Measurements from ENCODE around the gene ARID3C. TPM values are rescaled to one million over a fixed set of nuclear protein-coding genes. Genes with fewer than 3 reads are reported as not detected.

ARID3C gene
- total RNA-seq = under 0.01 and 0.17 TPM in 2 replicates
- not detected in 2 replicates for polyA plus RNA-seq
- 0.08 and 0.09 TPM in 2 replicates for polyA plus RNA-seq (2012)
- not detected in 2 replicates for polyA minus RNA-seq (ENCODE audit: low replicate concordance)

GRCh38 chr9:34628656-34629490, at the start of gene ARID3C:
Gene ARID3C, minus strand, starts transcription at chr9:34629066. Its CDS starts 1,052 bp downstream, at chr9:34628014.
- Histone ChIP-seq H3K9ac (ENCODE audit: insufficient read depth, low read length) (no peak within 1 kb of the TSS), H3K36me3 (ENCODE audit: control insufficient read depth, insufficient read depth, low read length) (no peaks in the 10 kb centered on the region), H3K4me3 (replicated peaks in 1 of 4; ENCODE audit: control extremely low read depth in 1 of 4, insufficient read depth in 1 of 4, low read depth in 3 of 4, low read length in 4 of 4) (peak within 1 kb of the TSS in 2 of 4 experiments; percentile 22 to 44), H3K79me2 (ENCODE audit: control insufficient read depth, insufficient read depth, low read length) (no peaks in the 10 kb centered on the region), H3K27ac (ENCODE audit: insufficient read depth, low read length) (no peak within 1 kb of the TSS), H4K20me1 (ENCODE audit: control insufficient read depth, extremely low read depth, insufficient read depth, low read length) (no peaks in the 10 kb centered on the region), H3K9me3 (ENCODE audit: control insufficient read depth, insufficient read depth, low read depth, low read length) (no peaks in the 10 kb centered on the region), H2AFZ (ENCODE audit: low read length) (no peak within 1 kb of the TSS), H3K27me3 (ENCODE audit: control insufficient read depth, insufficient read depth, low read length) (peaks cover 56% of the 10 kb centered on the region), H3K4me2 (ENCODE audit: extremely low read depth, insufficient read depth, low read length) (peak within 1 kb of the TSS; percentile 58), H3K4me1 (ENCODE audit: control insufficient read depth, extremely low read depth, insufficient read depth, low read length) (no peaks in the 10 kb centered on the region)
- DNase-seq (ENCODE audit: low read depth in 2 of 2) = no peak
- TF ChIP-seq, protein P1, sequence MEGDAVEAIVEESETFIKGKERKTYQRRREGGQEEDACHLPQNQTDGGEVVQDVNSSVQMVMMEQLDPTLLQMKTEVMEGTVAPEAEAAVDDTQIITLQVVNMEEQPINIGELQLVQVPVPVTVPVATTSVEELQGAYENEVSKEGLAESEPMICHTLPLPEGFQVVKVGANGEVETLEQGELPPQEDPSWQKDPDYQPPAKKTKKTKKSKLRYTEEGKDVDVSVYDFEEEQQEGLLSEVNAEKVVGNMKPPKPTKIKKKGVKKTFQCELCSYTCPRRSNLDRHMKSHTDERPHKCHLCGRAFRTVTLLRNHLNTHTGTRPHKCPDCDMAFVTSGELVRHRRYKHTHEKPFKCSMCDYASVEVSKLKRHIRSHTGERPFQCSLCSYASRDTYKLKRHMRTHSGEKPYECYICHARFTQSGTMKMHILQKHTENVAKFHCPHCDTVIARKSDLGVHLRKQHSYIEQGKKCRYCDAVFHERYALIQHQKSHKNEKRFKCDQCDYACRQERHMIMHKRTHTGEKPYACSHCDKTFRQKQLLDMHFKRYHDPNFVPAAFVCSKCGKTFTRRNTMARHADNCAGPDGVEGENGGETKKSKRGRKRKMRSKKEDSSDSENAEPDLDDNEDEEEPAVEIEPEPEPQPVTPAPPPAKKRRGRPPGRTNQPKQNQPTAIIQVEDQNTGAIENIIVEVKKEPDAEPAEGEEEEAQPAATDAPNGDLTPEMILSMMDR (conservative IDR thresholded peaks at IDR 0.05 in 1 of 2, IDR thresholded peaks at IDR 0.05 in 1 of 2; ENCODE audit: low read depth in 1 of 2, low read length in 2 of 2) = no peak
- peak; percentile 90 for TF ChIP-seq EZH2 (IDR thresholded peaks at IDR 0.05; ENCODE audit: low read length, missing control alignments)

DNA sequence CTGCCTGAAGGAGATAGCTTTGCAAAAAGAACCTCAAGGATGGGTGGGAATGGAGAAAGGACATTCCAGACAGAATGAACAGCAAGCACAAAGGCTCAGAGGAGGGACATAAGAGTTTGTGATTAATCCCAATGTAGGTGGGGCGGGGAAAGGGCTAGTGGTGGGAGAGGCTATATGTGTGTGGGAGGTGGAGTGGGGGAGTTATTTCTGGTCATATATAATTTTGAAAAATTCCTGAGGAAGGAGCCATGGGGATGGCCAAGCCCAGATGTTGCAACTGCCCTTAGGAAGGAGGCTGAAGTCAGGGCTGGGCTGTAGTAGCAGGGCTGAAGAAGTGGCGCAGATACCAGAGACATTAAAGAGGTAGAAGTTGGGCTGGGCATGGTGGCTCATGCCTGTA, 47.0 kb upstream of the ARID3C start:
- Histone ChIP-seq H4K20me1 (ENCODE audit: control insufficient read depth, extremely low read depth, insufficient read depth, low read length) (no peaks in the 10 kb centered on the region), H2AFZ (ENCODE audit: low read length) (no peak overlapping the region), H3K9ac (ENCODE audit: insufficient read depth, low read length) (no peak overlapping the region), H3K4me3 (replicated peaks in 1 of 4; ENCODE audit: control extremely low read depth in 1 of 4, insufficient read depth in 1 of 4, low read depth in 3 of 4, low read length in 4 of 4) (no peak overlapping the region), H3K27me3 (ENCODE audit: control insufficient read depth, insufficient read depth, low read length) (no peaks in the 10 kb centered on the region), H3K27ac (ENCODE audit: insufficient read depth, low read length) (no peak overlapping the region), H3K4me1 (ENCODE audit: control insufficient read depth, extremely low read depth, insufficient read depth, low read length) (no peaks in the 10 kb centered on the region), H3K36me3 (ENCODE audit: control insufficient read depth, insufficient read depth, low read length) (no peaks in the 10 kb centered on the region), H3K4me2 (ENCODE audit: extremely low read depth, insufficient read depth, low read length) (no peak overlapping the region), H3K79me2 (ENCODE audit: control insufficient read depth, insufficient read depth, low read length) (no peaks in the 10 kb centered on the region), H3K9me3 (ENCODE audit: control insufficient read depth, insufficient read depth, low read depth, low read length) (no peaks in the 10 kb centered on the region)
- TF ChIP-seq, protein P1 (conservative IDR thresholded peaks at IDR 0.05 in 1 of 2, IDR thresholded peaks at IDR 0.05 in 1 of 2; ENCODE audit: low read depth in 1 of 2, low read length in 2 of 2) = no peak
- no peak for TF ChIP-seq EZH2 (IDR thresholded peaks at IDR 0.05; ENCODE audit: low read length, missing control alignments)
- no peak for DNase-seq (ENCODE audit: low read depth in 2 of 2)

- Histone ChIP-seq H3K4me3 (replicated peaks in 1 of 4; ENCODE audit: control extremely low read depth in 1 of 4, insufficient read depth in 1 of 4, low read depth in 3 of 4, low read length in 4 of 4) (no peak overlapping the region), H3K36me3 (ENCODE audit: control insufficient read depth, insufficient read depth, low read length) (no peaks in the 10 kb centered on the region), H3K9me3 (ENCODE audit: control insufficient read depth, insufficient read depth, low read depth, low read length) (no peaks in the 10 kb centered on the region), H3K27me3 (ENCODE audit: control insufficient read depth, insufficient read depth, low read length) (no peaks in the 10 kb centered on the region), H3K27ac (ENCODE audit: insufficient read depth, low read length) (no peak overlapping the region), H3K4me2 (ENCODE audit: extremely low read depth, insufficient read depth, low read length) (no peak overlapping the region), H3K4me1 (ENCODE audit: control insufficient read depth, extremely low read depth, insufficient read depth, low read length) (no peaks in the 10 kb centered on the region), H3K79me2 (ENCODE audit: control insufficient read depth, insufficient read depth, low read length) (no peaks in the 10 kb centered on the region), H3K9ac (ENCODE audit: insufficient read depth, low read length) (no peak overlapping the region), H2AFZ (ENCODE audit: low read length) (no peak overlapping the region), H4K20me1 (ENCODE audit: control insufficient read depth, extremely low read depth, insufficient read depth, low read length) (no peaks in the 10 kb centered on the region)
- DNase-seq (ENCODE audit: low read depth in 2 of 2) = peak; percentile 42 to 64
- TF ChIP-seq, protein P1 (conservative IDR thresholded peaks at IDR 0.05 in 1 of 2, IDR thresholded peaks at IDR 0.05 in 1 of 2; ENCODE audit: low read depth in 1 of 2, low read length in 2 of 2) = peak; percentile 79 to 84
- no peak for TF ChIP-seq EZH2 (IDR thresholded peaks at IDR 0.05; ENCODE audit: low read length, missing control alignments)
These were observed 46.3 kb upstream of the ARID3C start for GRCh38 chr9:34675048-34675714.
